ENCODE measurements around the gene KIF1A. TPM values are rescaled to one million over a fixed set of nuclear protein-coding genes. Genes with fewer than 3 reads are reported as not detected.
A peak's percentile ranks its signal among the peaks of the same experiment; 100 is the strongest.

KIF1A gene
- total and polyA plus RNA-seq, 2 of the 13 experiments (the other 11 are each of a cell fraction or from before 2014, with no cell fraction given) = 0.01 TPM; not detected in 1

GRCh38 chr2:240722796-240723735, 97.0 kb downstream of the KIF1A start:
- no peak overlapping the region for H3K27ac ChIP-seq (ENCODE audit: extremely low read length, insufficient read depth, low read length)
- H3K4me1 ChIP-seq (ENCODE audit: insufficient read depth, low read length) = no peaks in the 10 kb centered on the region
- no peak overlapping the region for H3K9ac ChIP-seq (ENCODE audit: insufficient read depth, low read depth, low read length)
- in situ Hi-C loops (cut with HindIII; ENCODE audit: extremely low pct_ligation_motif_present, low pct_unique_long_range_greater_than_20kb) (no loop called here), intact Hi-C loops (cut with micrococcal nuclease; ENCODE audit: unreplicated experiment) (no loop called here)
- no peak overlapping the region for H3K4me3 ChIP-seq (replicated peaks in 1 of 3; ENCODE audit: insufficient read depth in 1 of 3, low read depth in 2 of 3, low read length in 3 of 3)
- DNase-seq (ENCODE audit: low spot score) (peak; percentile 15), FAIRE-seq (no peak), ATAC-seq (peak; percentile 53)
- peaks cover 68 to 99% of the 10 kb centered on the region in 2 experiments for H3K27me3 ChIP-seq (ENCODE audit: control insufficient read depth in 1 of 2, insufficient read depth in 2 of 2, low read length in 2 of 2)
- no peaks in the 10 kb centered on the region for H3K36me3 ChIP-seq (replicated peaks in 1 of 2; ENCODE audit: control insufficient read depth in 1 of 2, insufficient read depth in 2 of 2, low read length in 2 of 2)
- no TSS peak for BruUV-seq (replicated peaks)
- no peak overlapping the region for H2AFZ ChIP-seq (ENCODE audit: low read length)
- H3K4me2 ChIP-seq (ENCODE audit: low read depth, low read length) = no peak overlapping the region
- ChIA-PET POLR2A (no interaction called here), CTCF (ENCODE audit: low intra/inter-chr PET ratio, low total read pairs) (no interaction called here)
- no peaks in the 10 kb centered on the region; the same call in 1 of the 2 replicates for H4K20me1 ChIP-seq (ENCODE audit: insufficient read depth, low read length)
- H3K9me3 ChIP-seq (ENCODE audit: low read length) = no peaks in the 10 kb centered on the region
- H3K79me2 ChIP-seq (ENCODE audit: insufficient read depth, low read length) = no peaks in the 10 kb centered on the region
- 27% methylated on average over 28 of the region's 32 CpGs for WGBS (ENCODE audit: low lambda C conversion rate)
- TF ChIP-seq ZNF10 (CRISPR knock-in tag; IDR thresholded peaks at IDR 0.05; ENCODE audit: borderline replicate concordance, low read depth) (no peak), NONO (IDR thresholded peaks at IDR 0.05) (no peak), NONO (CRISPR knock-in tag; conservative IDR thresholded peaks at IDR 0.05) (no peak), THAP9 (CRISPR knock-in tag; IDR thresholded peaks at IDR 0.05; ENCODE audit: borderline replicate concordance) (no peak), ZNF234 (CRISPR knock-in tag; conservative IDR thresholded peaks at IDR 0.05) (no peak), DMAP1 (CRISPR knock-in tag; IDR thresholded peaks at IDR 0.05) (no peak), ZXDC (CRISPR knock-in tag; IDR thresholded peaks at IDR 0.05) (no peak), BRCA1 (CRISPR knock-in tag; IDR thresholded peaks at IDR 0.05) (no peak), POLR2AphosphoS2 (IDR thresholded peaks at IDR 0.05; ENCODE audit: low read depth, low read length) (no peak), PCBP2 (optimal IDR thresholded peaks at IDR 0.05; ENCODE audit: low read depth, low read length, poor library complexity, severe bottlenecking) (no peak), CTCF (CRISPR knock-in tag; IDR thresholded peaks at IDR 0.05) (0 out of 2 replicates have a peak, but pooled peaks have one; percentile 10), ZNF770 (CRISPR knock-in tag; IDR thresholded peaks at IDR 0.05) (peak; percentile 56), KDM1A (CRISPR knock-in tag; IDR thresholded peaks at IDR 0.05) (no peak), MTA1 (CRISPR knock-in tag; IDR thresholded peaks at IDR 0.05; ENCODE audit: borderline replicate concordance) (no peak)
